HG02763 (cell line): ENCODE data around the gene ADGRF3.
"Not testable (repeated sequence)": the region's sequence is repeated elsewhere in the genome, so short reads cannot be mapped to it uniquely, and the experiment has no call there.

ENCODE experiments used
- ATAC-seq: cut with Tn5 transposase; IDR thresholded peaks from one replicate; pipeline ENCODE4 v1.9.1; 2021; ENCODE audit warnings: mild to moderate bottlenecking, moderate library complexity; ENCODE audit not compliant: unreplicated experiment

The ADGRF3 gene

GRCh38 chr2:26352892-26353291, 6.3 kb upstream of the ADGRF3 start:
- ATAC-seq = no peak

- no peak for ATAC-seq
These were observed 4.9 kb upstream of the ADGRF3 start for GRCh38 chr2:26351375-26352090.

GRCh38 chr2:26349690-26350089, 3.1 kb upstream of the ADGRF3 start:
- ATAC-seq = no peak

GRCh38 chr2:26347286-26347865, 787 bp upstream of the ADGRF3 start:
- ATAC-seq = no peak

- ATAC-seq = peak; percentile 97
These were observed 790 bp downstream of the ADGRF3 start, which contains the start of gene SELENOI for GRCh38 chr2:26345545-26346453. TSS of gene SELENOI (plus strand) at chr2:26346143. CDS start at chr2:26346233, 90 bp downstream.

- ATAC-seq = no peak
These were observed 1.4 kb downstream of the ADGRF3 start for GRCh38 chr2:26345283-26345544.

- no peak for ATAC-seq
These were observed 1.9 kb downstream of the ADGRF3 start for GRCh38 chr2:26344581-26345282.

GRCh38 chr2:26340831-26341230, 5.8 kb downstream of the ADGRF3 start:
- no peak for ATAC-seq

GRCh38 chr2:26337298-26337697, 9.3 kb downstream of the ADGRF3 start:
- no peak for ATAC-seq

- ATAC-seq = no peak
These were observed 9.9 kb downstream of the ADGRF3 start for GRCh38 chr2:26336719-26337118.

- no peak for ATAC-seq
These were observed 11.4 kb downstream of the ADGRF3 start for GRCh38 chr2:26335231-26335630.

GRCh38 chr2:26333293-26333692, 13.3 kb downstream of the ADGRF3 start:
- no peak for ATAC-seq

- ATAC-seq = not testable (repeated sequence)
These were observed 15.3 kb downstream of the ADGRF3 start for GRCh38 chr2:26331321-26331720.

- no peak for ATAC-seq
These were observed 16.0 kb downstream of the ADGRF3 start for GRCh38 chr2:26330604-26331003.

- no peak for ATAC-seq
These were observed 16.5 kb downstream of the ADGRF3 start for GRCh38 chr2:26330114-26330549.

- ATAC-seq = not testable (repeated sequence)
These were observed 17.5 kb downstream of the ADGRF3 start for GRCh38 chr2:26329083-26329482.

- no peak for ATAC-seq
These were observed 19.0 kb downstream of the ADGRF3 start for GRCh38 chr2:26327291-26328272.

- no peak for ATAC-seq
These were observed 20.1 kb downstream of the ADGRF3 start for GRCh38 chr2:26326514-26326913.

GRCh38 chr2:26325851-26326250, 20.7 kb downstream of the ADGRF3 start:
- ATAC-seq = no peak

- ATAC-seq = no peak
These were observed 21.7 kb downstream of the ADGRF3 start for GRCh38 chr2:26324903-26325302.
